GM12878 (cell line): ENCODE measurements around the gene ZNF662. TPM values are rescaled to one million over a fixed set of nuclear protein-coding genes. Genes with fewer than 3 reads are reported as not detected.

Experiments used
- ATAC-seq: fragments of 200-7000 bp; cut with Tn5 transposase; 3 replicates; pipeline ENCODE4 v1.9.1; 2020; ENCODE audit warnings: mild to moderate bottlenecking, moderate library complexity
- BruUV-seq: library from RNA; stranded (reverse); fragments of 400-500 nt; replicated peaks from 2 replicates; lab custom pipeline; 2021; lab: Mats Ljungman, UMichigan
- CTCF ChIA-PET: fragments of 300-600 bp; sonication (Branson Sonifier 250); formaldehyde crosslinking; extraction: SDS; loops from one replicate; lab custom pipeline; 2021; ENCODE audit warnings: inconsistent platforms; lab: Yijun Ruan, JAX
- POLR2A ChIA-PET: fragments of 350-600 bp; formaldehyde crosslinking; extraction: SDS; loops from one replicate; lab custom pipeline; 2021; ENCODE audit warnings: inconsistent platforms; lab: Charles Lee
- RAD21 ChIA-PET: fragments of 300-600 bp; sonication (Branson Sonifier 250); formaldehyde crosslinking; loops from one replicate; lab custom pipeline; 2023; ENCODE audit warnings: antibody characterized with exemption; ENCODE audit not compliant: unreplicated experiment; lab: Charles Lee
- SMC1A ChIA-PET: fragments of 300-600 bp; sonication (Branson Sonifier 250); formaldehyde crosslinking; loops from one replicate; lab custom pipeline; 2023; ENCODE audit not compliant: unreplicated experiment, uncharacterized antibody; lab: Charles Lee
- DNase-seq: peaks from one replicate; pipeline ENCODE4 v3.0.0-alpha.2; 2011; ENCODE audit warnings: low read depth, low spot score
- FAIRE-seq: peaks from 3 replicates; lab custom pipeline; 2011; peaks lifted over from hg19 to GRCh38; lab: Jason Lieb, UNC
- H2AFZ ChIP-seq: 2 replicates; pipeline ENCODE4 v1.6.0; 2011; ENCODE audit warnings: low read depth, low read length, control low read depth; ENCODE audit not compliant: control insufficient read depth
- H3K27ac ChIP-seq: 2 replicates; pipeline ENCODE4 v1.5.1; 2011; ENCODE audit warnings: control low read depth; ENCODE audit not compliant: control insufficient read depth, insufficient read depth
- H3K27me3 ChIP-seq, 2 experiments: replicated peaks in 1 of 2; 2 replicates each; pipeline versions ENCODE4 v1.6.0 to v1.6.1; 2011; ENCODE audit warnings: low read length in 1 of 2; ENCODE audit not compliant: control insufficient read depth in 2 of 2, insufficient read depth in 2 of 2
- H3K36me3 ChIP-seq, 2 experiments: 2 replicates each; pipeline ENCODE4 v1.5.1; 2011; ENCODE audit warnings: low read length in 1 of 2; ENCODE audit not compliant: control insufficient read depth in 2 of 2, insufficient read depth in 2 of 2
- H3K4me1 ChIP-seq: 2 replicates; pipeline ENCODE4 v1.6.1; 2011; ENCODE audit warnings: mild to moderate bottlenecking, low read length, moderate library complexity, mixed read lengths; ENCODE audit not compliant: control insufficient read depth, insufficient read depth
- H3K4me2 ChIP-seq: 2 replicates; pipeline ENCODE4 v1.6.0; 2011; ENCODE audit warnings: control low read depth; ENCODE audit not compliant: control insufficient read depth, insufficient read depth
- H3K4me3 ChIP-seq: fragments of 200-600 bp; sonication (generic); 2 replicates; pipeline ENCODE4 v1.5.1; 2016
- H3K79me2 ChIP-seq: 2 replicates; pipeline ENCODE4 v1.6.0; 2011; ENCODE audit warnings: low read length; ENCODE audit not compliant: control insufficient read depth, insufficient read depth
- H3K9ac ChIP-seq: 2 replicates; pipeline ENCODE4 v1.8.0; 2011; ENCODE audit warnings: low read length, control low read depth, mixed read lengths; ENCODE audit not compliant: control insufficient read depth, insufficient read depth
- H3K9me3 ChIP-seq: replicated peaks from 3 replicates; pipeline ENCODE4 v1.5.1; 2011; ENCODE audit warnings: mild to moderate bottlenecking, low read length; ENCODE audit not compliant: control insufficient read depth, insufficient read depth
- H4K20me1 ChIP-seq: 2 replicates; pipeline ENCODE4 v1.6.0; 2011; ENCODE audit not compliant: control insufficient read depth, insufficient read depth
- BACH1 ChIP-seq: fragments of 450-650 bp; IDR thresholded peaks from 2 replicates; pipeline ENCODE4 v1.6.1; 2017; ENCODE audit warnings: mild to moderate bottlenecking, borderline replicate concordance
- EZH2 ChIP-seq: IDR thresholded peaks from 2 replicates; pipeline ENCODE4 v1.6.1; 2012; ENCODE audit warnings: low read depth, mild to moderate bottlenecking, control low read depth, inconsistent platforms, low read length, borderline replicate concordance; ENCODE audit not compliant: control insufficient read depth
- POU2F2 ChIP-seq: IDR thresholded peaks from 3 replicates; pipeline ENCODE4 v1.6.1; 2011; ENCODE audit warnings: low read depth, mild to moderate bottlenecking, low read length, borderline replicate concordance
- RCOR1 ChIP-seq: conservative IDR thresholded peaks from 2 replicates; pipeline ENCODE4 v1.6.1; 2012; ENCODE audit warnings: low read depth, low read length, improper control_type of control experiment
- SREBF1 ChIP-seq: IDR thresholded peaks from 2 replicates; pipeline ENCODE4 v1.6.1; 2012; ENCODE audit warnings: mild to moderate bottlenecking, low read length
- SUPT20H ChIP-seq: IDR thresholded peaks from 2 replicates; pipeline ENCODE4 v1.6.1; 2011; ENCODE audit warnings: low read depth, mild to moderate bottlenecking, low read length, moderate library complexity, borderline replicate concordance; ENCODE audit not compliant: control insufficient read depth
- TBL1XR1 ChIP-seq: IDR thresholded peaks from 2 replicates; pipeline ENCODE4 v1.6.1; 2012; ENCODE audit warnings: low read depth, low read length, improper control_type of control experiment
- TCF12 ChIP-seq: IDR thresholded peaks from 2 replicates; pipeline ENCODE4 v1.6.1; 2011; ENCODE audit warnings: low read depth, mild to moderate bottlenecking, low read length
- TCF7 ChIP-seq: IDR thresholded peaks from 2 replicates; pipeline ENCODE4 v1.6.1; 2014; ENCODE audit warnings: antibody characterized with exemption, borderline replicate concordance
- ZNF207 ChIP-seq: fragments of 450-650 bp; IDR thresholded peaks from 2 replicates; pipeline ENCODE4 v1.6.1; 2014; ENCODE audit warnings: antibody characterized with exemption, mild to moderate bottlenecking, borderline replicate concordance
- ZNF217 ChIP-seq: fragments of 450-650 bp; IDR thresholded peaks from 2 replicates; pipeline ENCODE4 v1.6.1; 2017; ENCODE audit warnings: antibody characterized with exemption, mild to moderate bottlenecking
- WGBS: methylation state at CpG from one replicate; pipeline ENCODE4 v1.1.6; 2016; ENCODE audit warnings: low lambda C conversion rate; ENCODE audit not compliant: insufficient replicate concordance, insufficient coverage; ENCODE audit errors: missing lambda C conversion rate; 5-methylcytosine and 5-hydroxymethylcytosine counted together
- in situ Hi-C: fragments of 300-500 bp; cut with MboI; formaldehyde crosslinking; loops from 9 replicates; pipeline ENCODE4 v1.14.3; 2018; ENCODE audit warnings: mixed read lengths
- intact Hi-C: fragments of 100-400 bp; cut with micrococcal nuclease; formaldehyde crosslinking; loops from one replicate; pipeline ENCODE4 v1.14.2; 2022; ENCODE audit not compliant: unreplicated experiment
- polyA plus RNA-seq, 11 experiments: library from polyadenylated mRNA; depleted of rRNA in 4 of 11; unstranded in 6 of 11; stranded (reverse) in 5 of 11; fragments of >200 nt; fragmentation: Nextera tagmentation in 4 of 11; fragmentation: Illumina TruSeq in 1 of 11; extraction: Ambion mirVana in 4 of 11; extraction: Trizol in 1 of 11; gene quantifications; 1 replicate in 1 of 11; 2 replicates in 10 of 11; pipeline versions ENCODE4 v1.2.1 to v1.2.3, GENCODE V29; 2011 to 2016; ENCODE audit warnings: inconsistent platforms in 2 of 11, missing spikeins in 2 of 11, low read depth in 1 of 11
- total RNA-seq, 4 experiments: library from RNA; depleted of rRNA in 3 of 4; stranded (reverse); fragments of >200 nt in 3 of 4; fragmentation: Illumina TruSeq in 1 of 4; extraction: Trizol in 1 of 4; gene quantifications; 2 replicates each; pipeline versions ENCODE4 v1.2.1 to v1.2.3, GENCODE V29; 2013 to 2021
- TF ChIP-seq, protein P1 (sequence below): fragments of 450-650 bp; IDR thresholded peaks from 2 replicates; pipeline ENCODE4 v1.6.1; 2016; ENCODE audit warnings: mild to moderate bottlenecking
- TF ChIP-seq, protein P2 (sequence below): fragments of 450-650 bp; IDR thresholded peaks from 2 replicates; pipeline ENCODE4 v1.6.1; 2018; ENCODE audit warnings: borderline replicate concordance, mild to moderate bottlenecking; ENCODE audit not compliant: partially characterized antibody

Gene ZNF662
- total and polyA plus RNA-seq, 10 of the 15 experiments (the other 5 are each of a cell fraction or from before 2014, with no cell fraction given) = not detected

DNA sequence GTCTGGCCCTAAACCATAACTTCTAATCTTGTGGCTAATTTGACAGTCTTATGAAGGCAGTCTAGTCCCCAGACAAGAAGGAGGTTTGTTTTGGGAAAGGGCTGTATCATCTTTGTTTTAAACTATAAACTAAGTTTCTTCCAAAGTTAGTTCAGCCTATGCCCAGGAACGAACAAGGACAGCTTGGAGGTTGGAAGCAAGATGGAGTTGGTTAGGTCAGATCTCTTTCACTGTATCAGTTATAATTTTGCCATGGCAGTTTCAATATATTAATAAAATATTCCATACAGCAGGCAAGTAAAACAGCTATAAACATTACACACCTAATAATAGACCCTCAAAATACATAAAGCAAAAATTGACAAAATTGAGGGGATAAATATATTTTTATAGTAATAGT, 13.1 kb upstream of the ZNF662 start:
- no peaks in the 10 kb centered on the region for H4K20me1 ChIP-seq
- TF ChIP-seq EZH2 (no peak), POU2F2 (no peak), RCOR1 (no peak), TCF12 (no peak), SREBF1 (no peak), BACH1 (no peak), ZNF207 (no peak), TCF7 (no peak), ZNF217 (no peak), SUPT20H (no peak), TBL1XR1 (no peak)
- TF ChIP-seq, protein P1, sequence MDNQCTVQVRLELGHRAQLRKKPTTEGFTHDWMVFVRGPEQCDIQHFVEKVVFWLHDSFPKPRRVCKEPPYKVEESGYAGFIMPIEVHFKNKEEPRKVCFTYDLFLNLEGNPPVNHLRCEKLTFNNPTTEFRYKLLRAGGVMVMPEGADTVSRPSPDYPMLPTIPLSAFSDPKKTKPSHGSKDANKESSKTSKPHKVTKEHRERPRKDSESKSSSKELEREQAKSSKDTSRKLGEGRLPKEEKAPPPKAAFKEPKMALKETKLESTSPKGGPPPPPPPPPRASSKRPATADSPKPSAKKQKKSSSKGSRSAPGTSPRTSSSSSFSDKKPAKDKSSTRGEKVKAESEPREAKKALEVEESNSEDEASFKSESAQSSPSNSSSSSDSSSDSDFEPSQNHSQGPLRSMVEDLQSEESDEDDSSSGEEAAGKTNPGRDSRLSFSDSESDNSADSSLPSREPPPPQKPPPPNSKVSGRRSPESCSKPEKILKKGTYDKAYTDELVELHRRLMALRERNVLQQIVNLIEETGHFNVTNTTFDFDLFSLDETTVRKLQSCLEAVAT = no peak
- TF ChIP-seq, protein P2, sequence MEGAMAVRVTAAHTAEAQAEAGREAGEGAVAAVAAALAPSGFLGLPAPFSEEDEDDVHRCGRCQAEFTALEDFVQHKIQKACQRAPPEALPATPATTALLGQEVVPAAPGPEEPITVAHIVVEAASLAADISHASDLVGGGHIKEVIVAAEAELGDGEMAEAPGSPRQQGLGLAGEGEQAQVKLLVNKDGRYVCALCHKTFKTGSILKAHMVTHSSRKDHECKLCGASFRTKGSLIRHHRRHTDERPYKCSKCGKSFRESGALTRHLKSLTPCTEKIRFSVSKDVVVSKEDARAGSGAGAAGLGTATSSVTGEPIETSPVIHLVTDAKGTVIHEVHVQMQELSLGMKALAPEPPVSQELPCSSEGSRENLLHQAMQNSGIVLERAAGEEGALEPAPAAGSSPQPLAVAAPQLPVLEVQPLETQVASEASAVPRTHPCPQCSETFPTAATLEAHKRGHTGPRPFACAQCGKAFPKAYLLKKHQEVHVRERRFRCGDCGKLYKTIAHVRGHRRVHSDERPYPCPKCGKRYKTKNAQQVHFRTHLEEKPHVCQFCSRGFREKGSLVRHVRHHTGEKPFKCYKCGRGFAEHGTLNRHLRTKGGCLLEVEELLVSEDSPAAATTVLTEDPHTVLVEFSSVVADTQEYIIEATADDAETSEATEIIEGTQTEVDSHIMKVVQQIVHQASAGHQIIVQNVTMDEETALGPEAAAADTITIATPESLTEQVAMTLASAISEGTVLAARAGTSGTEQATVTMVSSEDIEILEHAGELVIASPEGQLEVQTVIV = no peak
- TF ChIP-seq, all 136 proteins: peak for 0
- H3K79me2 ChIP-seq = no peaks in the 10 kb centered on the region
- H2AFZ ChIP-seq = no peak overlapping the region
- H3K4me1 ChIP-seq = no peaks in the 10 kb centered on the region
- H3K36me3 ChIP-seq = no peaks in the 10 kb centered on the region
- in situ Hi-C loops = no loop called here
- no peak overlapping the region for H3K9ac ChIP-seq
- CTCF ChIA-PET = interaction anchor here (2.2 kb wide), 1 partner anchor 53 kb away, joined by 7 read pairs; no protein-coding TSS in a partner anchor
- RAD21 ChIA-PET = no interaction called here
- no TSS peak for BruUV-seq
- SMC1A ChIA-PET = no interaction called here
- H3K4me2 ChIP-seq = no peak overlapping the region
- FAIRE-seq = no peak
- ATAC-seq = no peak
- no peak overlapping the region for H3K27ac ChIP-seq
- intact Hi-C loops = no loop called here
- POLR2A ChIA-PET = no interaction called here
- 5% methylated on average over 1 of the region's 1 CpG for WGBS
- H3K9me3 ChIP-seq = no peaks in the 10 kb centered on the region
- no peak for DNase-seq
- no peak overlapping the region for H3K4me3 ChIP-seq
- 0 out of 4 replicates have a peak, but pooled peaks cover 0 to 3% of the 10 kb centered on the region in 2 experiments for H3K27me3 ChIP-seq
